NOMO-1 treated with dmso at 0.1 percent for 144 hours (cell line): Measurements from ENCODE around the gene PPP1R2B.
"Not testable (repeated sequence)": the region's sequence is repeated elsewhere in the genome, so short reads cannot be mapped to it uniquely, and the experiment has no call there.

ENCODE experiments used
- DNase-seq: peaks from one replicate; lab custom pipeline; 2025; ENCODE audit not compliant: unreplicated experiment; lab: John Stamatoyannopoulos, UW

The PPP1R2B gene

DNA sequence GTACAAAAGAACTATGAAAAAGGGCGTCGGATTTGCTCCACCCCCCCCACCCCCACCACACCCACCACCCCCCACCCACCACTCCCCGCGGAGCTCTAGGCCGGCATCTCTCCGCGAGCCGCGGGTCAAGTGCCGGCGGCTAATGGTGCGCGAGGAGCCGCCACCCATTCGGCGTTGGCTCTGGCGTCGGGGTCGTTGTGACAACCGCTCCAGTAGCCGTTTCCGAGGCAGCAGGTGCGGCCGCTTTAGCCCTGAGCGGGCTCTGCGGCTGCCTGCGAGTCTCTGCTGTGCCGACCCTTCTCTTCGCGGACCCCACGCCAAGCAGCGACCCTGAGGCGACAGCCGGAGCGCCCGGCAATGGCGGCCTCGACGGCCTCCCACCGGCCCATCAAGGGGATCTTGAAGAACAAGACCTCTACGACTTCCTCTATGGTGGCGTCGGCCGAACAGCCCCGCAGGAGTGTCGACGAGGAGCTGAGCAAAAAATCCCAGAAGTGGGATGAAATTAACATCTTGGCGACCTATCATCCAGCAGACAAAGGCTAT lies at the start of gene PPP1R2B:
Gene PPP1R2B, plus strand, starts transcription at position 90 of the 546 bp plus-strand sequence. Its CDS starts 268 bp downstream, at position 358.
- no peak for DNase-seq

- DNase-seq = no peak
Measured at GRCh38 chr5:156800929-156801328, 49.2 kb upstream of the PPP1R2B start.

DNA sequence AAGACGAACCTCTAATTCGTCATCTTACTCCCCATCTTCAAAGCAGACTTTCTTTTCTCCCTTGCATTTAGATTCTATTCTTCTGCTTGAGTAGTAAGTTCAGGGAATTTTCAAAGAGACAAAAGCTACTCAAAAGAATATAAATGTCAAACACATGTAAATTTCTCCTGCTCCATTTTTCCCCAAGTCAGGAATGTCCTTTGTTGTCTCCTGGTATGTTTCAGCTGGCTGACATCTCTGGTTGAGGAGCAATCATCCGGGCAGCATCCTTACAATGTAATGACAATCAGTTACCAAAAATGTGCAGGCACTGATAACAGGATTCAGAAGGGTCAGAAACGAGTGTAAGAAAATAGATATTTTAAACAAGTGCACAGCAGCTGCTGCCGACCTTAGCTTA lies 47.6 kb upstream of the PPP1R2B start:
- no peak for DNase-seq

- no peak for DNase-seq
Measured at GRCh38 chr5:156803404-156803803, 46.7 kb upstream of the PPP1R2B start.

DNA sequence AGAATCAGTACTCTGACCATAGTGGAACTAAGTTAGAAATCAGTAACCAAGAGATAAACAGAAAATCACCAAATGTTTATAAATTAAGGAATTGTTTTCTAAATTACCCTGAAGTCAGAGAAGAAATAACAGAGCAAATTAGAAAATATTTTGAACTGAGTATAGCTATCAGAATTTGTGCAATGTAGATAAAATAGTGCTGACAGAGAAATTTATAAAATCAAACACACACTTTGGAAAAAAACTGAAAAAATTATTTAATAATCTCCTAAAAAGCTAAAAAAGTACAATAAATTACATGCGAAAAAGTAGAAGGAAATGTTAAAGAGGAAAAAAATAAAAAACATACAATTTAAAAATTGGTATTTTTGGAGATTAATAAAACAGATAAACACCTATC lies 37.1 kb upstream of the PPP1R2B start:
- DNase-seq = no peak

DNA sequence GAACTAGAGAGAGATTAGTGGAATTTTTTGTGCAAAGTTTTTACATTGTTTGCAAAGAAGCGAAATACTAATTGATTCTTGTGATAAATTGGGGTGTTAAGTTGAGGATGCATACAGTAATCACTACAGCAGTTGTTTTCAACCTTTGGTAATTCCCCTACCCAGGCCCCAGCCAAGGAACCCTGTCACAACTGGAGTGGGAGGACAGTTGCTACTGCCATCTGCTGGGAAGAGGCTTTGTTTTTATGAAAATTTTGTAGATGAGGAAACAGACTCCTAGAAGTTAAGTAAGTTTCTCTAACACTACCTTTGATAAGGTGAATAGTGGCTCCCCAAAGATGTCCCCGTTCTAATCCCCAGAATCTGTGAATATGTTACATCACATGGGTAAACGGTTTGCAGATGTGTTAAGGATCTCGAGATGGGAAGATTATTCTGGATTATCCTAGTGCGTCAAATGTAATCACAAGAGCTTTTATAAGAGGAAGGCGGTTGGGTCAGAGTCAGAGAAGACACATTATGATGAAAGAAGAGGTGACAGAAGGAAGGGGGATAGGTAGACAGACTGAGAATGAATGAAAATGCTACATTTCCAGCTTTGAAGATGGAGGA lies 34.0 kb upstream of the PPP1R2B start:
- no peak for DNase-seq

DNA sequence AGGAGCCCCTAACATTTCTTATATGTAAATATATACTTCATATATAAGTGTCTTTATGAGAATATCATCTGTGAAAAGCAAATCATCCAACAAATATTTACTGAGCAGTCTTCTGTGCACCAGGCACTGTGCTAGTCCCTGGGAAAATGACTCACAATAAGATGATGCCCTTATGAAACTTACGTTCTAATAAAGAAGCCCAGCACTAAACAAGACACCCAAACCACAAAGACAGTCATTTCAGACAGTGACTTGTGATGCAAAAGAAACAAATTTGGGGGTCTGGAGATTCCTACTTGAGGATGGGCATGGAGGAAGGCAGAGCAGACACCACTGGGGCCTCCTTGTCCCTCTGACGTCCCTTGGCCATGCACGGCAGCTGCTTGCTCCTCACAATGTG lies 30.6 kb upstream of the PPP1R2B start:
- DNase-seq = no peak

GRCh38 chr5:156819967-156820581 lies 30.0 kb upstream of the PPP1R2B start:
- no peak for DNase-seq

- no peak for DNase-seq
Measured at GRCh38 chr5:156824241-156824640, 25.9 kb upstream of the PPP1R2B start.

DNA sequence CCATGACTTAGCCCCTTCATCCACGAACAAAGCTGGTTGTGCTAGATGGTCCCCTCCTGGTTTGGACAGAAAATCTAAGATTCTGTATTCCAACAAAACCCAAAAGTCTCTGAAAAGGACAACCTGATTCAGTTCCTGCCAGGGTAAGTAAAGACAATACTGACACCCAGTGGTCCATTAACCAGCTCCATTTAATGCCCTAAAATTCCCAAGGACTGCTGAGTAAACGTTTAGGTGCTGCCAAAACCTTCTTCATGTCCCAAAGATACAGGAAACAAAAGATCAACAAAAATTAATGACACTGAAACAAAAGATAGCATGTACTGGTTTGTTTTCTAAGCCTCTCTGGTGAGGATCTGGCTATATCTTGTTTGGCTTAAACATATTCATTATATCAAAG lies 25.3 kb upstream of the PPP1R2B start:
- DNase-seq = no peak

DNA sequence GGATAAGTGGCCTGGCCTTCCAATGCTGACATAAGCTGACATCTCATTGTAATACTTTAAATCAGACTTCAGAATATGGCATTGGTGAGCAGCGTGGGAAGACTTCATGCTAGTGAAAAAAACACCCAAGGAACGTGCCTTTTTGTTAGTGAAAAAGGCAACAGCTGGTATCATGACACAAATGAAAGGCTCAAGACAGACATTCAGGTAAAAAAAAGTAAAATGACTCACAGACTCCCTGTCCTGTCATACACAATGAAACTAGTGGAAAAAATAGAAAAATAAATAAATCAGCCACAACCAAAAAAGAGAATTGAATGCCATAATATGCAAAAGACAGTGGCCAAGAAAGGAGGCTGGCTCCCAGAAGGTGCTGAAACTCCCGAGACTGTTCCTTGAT lies 24.4 kb upstream of the PPP1R2B start:
- DNase-seq = no peak

DNA sequence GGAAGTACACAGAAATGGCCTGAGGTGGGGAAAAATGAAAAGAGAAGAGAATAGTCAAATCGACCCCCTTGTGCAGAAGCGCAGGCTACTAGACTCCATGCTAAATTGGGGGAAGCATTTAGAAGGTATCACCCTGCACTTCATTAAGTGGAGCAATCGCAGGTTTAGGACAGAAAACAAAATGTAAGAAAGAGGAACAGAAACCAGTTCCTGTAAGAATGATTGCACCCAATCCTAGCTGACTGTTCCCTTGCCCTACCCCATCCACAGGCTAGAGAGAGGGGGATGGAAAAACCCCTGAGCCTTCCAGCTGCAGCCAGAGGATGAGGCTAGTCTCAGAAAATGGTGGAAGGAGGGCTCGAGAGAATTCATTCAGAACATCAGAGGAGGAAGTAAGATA lies 23.9 kb upstream of the PPP1R2B start:
- DNase-seq = peak; percentile 17

DNA sequence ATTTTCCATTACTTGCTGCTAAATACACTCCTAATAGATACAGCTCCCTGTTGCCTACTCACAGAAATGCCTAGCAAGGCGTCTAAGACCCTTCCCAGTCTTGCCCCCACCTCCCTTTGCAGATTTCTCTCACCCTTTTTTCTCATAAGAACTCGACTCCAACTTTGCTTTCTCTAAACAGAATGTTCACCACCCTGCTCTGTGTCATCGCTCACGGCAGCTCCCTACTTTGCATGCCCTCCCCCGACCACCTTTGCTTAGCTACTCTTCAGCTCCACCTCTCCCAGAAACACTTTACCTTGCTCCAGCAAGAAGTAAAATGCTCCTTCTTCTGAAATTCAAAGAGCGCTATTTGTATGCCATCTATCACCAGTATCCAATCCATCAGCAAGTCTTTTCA lies 15.2 kb upstream of the PPP1R2B start:
- DNase-seq = no peak

GRCh38 chr5:156835905-156836304 lies 14.2 kb upstream of the PPP1R2B start:
- DNase-seq = no peak

- DNase-seq = no peak
Measured at GRCh38 chr5:156836846-156837245, 13.2 kb upstream of the PPP1R2B start.

DNA sequence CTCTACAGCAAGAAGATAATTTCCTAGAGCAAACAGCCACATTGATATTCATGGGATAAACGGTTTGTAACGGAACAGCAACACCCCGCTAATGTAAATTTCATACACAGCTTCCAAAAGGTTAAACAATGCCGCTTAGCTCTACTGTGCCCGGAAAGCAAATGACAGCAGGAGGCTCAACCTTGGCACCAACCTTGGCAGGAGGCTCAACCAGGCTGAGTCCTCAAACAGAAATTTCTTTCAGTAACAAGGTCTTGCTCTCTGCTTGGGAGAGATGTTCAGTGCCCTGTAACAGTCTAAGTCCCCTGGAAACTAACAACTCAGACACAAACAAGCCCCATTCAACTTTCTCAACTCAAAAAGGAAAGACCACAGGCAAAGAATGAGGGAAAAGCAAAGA lies 11.1 kb upstream of the PPP1R2B start:
- no peak for DNase-seq

DNA sequence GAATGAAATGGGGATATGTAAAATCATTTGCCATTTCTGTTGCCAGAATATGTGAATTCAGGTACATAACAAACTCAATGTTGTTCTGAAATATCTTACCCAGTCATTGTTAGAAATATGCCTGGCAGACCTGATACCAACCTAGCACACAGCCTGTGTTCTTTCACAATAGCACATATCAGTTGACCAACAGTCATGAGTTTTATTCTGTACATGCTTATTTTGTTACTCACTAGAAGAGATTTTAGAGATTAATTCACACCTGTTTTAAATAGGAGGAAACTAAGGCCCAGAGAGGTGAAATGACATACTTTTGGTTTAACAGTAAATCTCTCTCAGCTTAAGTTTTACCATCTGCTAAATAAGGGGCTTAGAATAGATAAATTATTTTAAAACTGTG lies 8.4 kb upstream of the PPP1R2B start:
- no peak for DNase-seq

- DNase-seq = no peak
Measured at GRCh38 chr5:156846914-156847313, 3.2 kb upstream of the PPP1R2B start.

DNA sequence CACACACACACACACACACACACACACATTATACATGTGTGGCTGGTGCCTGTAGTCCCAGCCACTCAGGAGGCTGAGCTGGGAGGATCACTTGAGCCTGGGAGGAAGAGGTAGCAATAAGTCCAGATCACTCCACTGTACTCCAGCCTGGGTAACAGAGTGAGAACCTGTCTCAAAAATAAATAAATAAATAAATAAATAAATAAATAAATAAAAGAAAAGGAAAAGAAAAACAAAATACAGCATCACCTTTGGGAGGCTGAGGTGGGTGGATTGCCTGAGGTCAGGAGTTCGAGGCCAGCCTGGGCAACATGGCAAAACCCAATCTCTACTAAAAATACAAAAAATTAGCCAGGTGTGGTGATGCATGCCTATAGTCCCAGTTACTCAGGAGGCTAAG lies 1.6 kb upstream of the PPP1R2B start:
- DNase-seq = not testable (repeated sequence)

- DNase-seq = no peak
Measured at GRCh38 chr5:156851880-156852279, 1.8 kb downstream of the PPP1R2B start.

DNA sequence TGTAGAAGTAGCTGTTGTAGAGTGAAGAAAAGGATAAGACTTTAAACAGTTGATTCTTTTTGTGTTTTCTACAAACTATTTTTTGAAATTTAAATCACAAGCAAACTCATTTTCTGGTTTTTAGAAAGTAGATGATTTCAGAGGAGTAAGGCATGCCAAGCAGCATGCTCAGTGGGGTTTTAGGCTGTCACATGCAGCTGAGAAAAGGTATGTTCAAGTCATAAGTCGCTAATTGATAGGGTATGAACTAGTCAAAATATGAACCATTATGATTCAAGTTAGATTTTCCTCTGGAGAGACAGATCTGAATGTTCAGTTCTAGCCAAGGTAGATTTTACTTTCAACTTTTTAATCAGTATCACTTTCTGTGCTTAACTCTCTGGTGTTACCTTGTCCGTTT lies 3.0 kb downstream of the PPP1R2B start:
- not testable (repeated sequence) for DNase-seq

DNA sequence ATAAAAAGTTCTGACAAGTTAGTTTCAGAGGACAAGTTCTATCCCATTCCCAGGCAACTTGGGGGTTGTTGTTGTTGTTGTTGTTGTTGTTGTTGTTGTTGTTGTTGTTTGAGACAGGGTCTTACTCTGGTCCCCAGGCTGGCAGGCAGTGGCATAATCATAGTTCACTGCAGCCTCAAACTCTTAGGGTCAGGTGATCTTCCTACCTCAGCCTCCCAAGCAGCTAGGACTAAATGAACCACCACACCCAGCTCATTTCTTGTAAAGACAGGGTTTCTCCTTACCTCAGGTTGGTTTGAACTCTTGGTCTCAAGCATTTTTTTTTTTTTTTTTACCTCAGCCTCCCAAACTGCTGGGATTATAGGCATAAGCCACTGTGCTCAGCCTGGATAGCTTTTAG lies 15.3 kb downstream of the PPP1R2B start:
- DNase-seq = no peak

DNA sequence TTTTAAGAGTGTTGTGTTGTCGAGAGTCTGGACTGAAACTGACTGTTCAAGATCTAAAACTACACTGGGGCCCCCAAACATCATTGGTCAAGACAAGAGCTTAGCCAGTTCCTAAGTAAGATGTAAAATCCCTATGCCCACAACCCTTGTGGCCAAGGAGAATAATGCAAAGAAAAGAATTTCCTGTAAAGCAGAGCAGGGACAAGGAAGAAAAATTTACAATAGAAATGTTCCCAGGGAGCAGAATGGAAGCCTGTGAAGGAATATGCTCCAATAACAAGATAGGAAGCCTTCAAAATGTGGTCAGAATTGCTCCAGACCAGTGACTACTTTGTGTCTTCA lies 20.4 kb downstream of the PPP1R2B start:
- no peak for DNase-seq
